Right renal pelvis (tissue), 4 donors: ENCODE results near the gene ASNS. TPM values are rescaled to one million over a fixed set of nuclear protein-coding genes. Genes with fewer than 3 reads are reported as not detected.
"Not testable (repeated sequence)": the region's sequence is repeated elsewhere in the genome, so short reads cannot be mapped to it uniquely, and the experiment has no call there.

Experiments
- DNase-seq, 4 donors: peaks; one replicate each; pipeline ENCODE4 v3.0.0-alpha.2; 2013; ENCODE audit warnings: low read depth in 4 of 4, low spot score in 3 of 4, missing footprints in 1 of 4
- polyA plus RNA-seq, 4 donors: library from polyadenylated mRNA; unstranded; fragments of 120-200 nt; gene quantifications; one replicate each; pipeline ENCODE4 v1.2.1, GENCODE V29; 2013; ENCODE audit not compliant: insufficient read length in 4 of 4

Gene ASNS
- 10 to 100 TPM; 24.7 to 34.5 (median 28.9) TPM for polyA plus RNA-seq

DNA sequence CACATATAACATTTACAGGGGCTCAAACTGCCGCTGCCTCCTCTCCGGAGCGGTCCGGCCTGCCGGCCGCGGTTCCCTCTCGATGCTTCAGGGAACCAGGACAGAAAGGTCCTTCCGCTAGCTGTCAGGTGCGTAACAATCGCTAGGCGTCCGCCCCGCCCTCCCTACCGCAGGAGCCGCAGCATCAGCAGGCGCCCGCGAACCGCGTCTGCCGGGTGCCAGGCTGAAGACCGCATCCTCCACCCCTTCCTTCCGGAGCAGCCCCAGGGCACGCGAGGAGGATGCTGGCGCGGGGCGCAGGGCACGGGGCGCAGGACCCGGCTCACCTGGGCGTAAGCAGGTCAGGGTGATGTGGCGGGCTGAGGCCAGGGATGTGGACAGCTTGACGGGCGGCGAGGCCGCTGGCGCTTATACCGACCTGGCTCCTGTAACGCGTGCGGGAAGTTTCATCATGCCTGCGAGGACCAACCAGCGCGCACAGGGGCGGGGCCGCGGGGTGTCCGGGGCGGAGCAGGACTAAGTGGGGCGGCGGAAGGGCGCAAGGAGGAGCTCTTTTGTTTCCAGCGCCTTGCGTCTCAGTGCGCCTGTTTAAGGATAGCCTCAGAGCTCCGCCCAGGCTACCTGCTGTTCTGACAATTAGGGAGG lies at the start of gene ASNS:
TSS of gene ASNS (minus strand) at position 384 of the 645 bp plus-strand sequence. CDS start 3,252 bp downstream, outside the sequence.
- peak; percentile 74 to 80 (median 77) for DNase-seq

- not testable (repeated sequence) for DNase-seq
Measured at GRCh38 chr7:97921254-97921653, 49.0 kb upstream of the ASNS start.

DNA sequence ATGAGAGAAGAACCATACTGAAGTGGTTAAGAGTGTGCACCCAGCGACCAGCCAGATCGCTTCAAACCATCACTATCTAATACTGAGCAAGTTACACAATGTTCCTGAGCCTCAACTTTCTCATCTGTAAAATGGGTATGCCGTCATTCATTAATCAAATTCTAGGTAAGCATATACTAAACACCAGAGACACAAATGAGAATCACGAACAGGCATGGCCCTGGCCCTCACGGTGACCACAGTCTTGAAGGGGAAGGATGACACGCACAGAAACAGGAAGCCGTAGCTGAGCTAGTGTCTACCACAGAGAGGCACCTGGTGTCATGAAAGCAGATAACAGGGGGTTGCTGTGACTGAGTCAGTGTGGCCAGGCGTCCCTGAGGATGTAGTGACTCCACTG lies 43.1 kb upstream of the ASNS start:
- DNase-seq = not testable (repeated sequence)

DNA sequence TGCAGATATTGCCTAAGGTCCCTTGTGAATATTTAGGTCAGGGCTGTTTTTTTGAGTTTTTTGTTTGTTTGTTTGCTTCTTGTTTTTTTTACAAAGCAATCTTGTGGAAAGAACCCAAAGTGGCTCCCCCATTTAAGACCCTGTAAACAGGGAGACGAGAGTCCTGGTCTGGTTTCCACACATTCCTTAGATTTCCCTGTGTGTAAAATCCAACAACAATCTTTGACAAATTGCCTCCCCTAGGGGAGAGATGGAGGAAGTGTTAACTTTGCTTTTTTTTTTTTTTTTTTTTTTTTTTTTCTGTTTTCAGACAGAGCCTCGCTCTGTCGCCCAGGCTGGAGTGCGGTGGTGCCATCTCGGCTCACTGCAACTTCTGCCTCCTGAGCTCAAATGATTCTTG lies 40.1 kb upstream of the ASNS start:
- not testable (repeated sequence) for DNase-seq

DNA sequence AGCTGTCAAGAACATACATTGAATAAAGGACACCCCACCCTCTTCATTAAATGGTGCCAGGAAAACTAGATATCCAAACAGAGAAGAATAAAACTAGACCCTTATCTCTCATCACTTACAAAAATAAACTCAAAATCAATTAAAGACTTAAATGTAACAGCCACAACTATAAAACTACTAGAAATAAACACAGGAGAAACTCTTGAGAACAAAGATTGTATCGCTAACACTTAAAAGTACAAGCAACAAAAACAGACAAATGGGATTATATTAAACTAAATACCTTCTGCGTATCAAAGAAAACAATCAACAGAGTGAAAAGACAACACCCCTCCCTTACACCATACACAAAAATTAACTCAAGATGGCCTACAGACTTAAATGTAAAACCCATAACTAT lies 24.7 kb upstream of the ASNS start:
- DNase-seq = not testable (repeated sequence)

- DNase-seq = not testable (repeated sequence)
Measured at GRCh38 chr7:97891721-97892120, 19.5 kb upstream of the ASNS start.

- DNase-seq = not testable (repeated sequence)
Measured at GRCh38 chr7:97879527-97879926, 7.3 kb upstream of the ASNS start.

DNA sequence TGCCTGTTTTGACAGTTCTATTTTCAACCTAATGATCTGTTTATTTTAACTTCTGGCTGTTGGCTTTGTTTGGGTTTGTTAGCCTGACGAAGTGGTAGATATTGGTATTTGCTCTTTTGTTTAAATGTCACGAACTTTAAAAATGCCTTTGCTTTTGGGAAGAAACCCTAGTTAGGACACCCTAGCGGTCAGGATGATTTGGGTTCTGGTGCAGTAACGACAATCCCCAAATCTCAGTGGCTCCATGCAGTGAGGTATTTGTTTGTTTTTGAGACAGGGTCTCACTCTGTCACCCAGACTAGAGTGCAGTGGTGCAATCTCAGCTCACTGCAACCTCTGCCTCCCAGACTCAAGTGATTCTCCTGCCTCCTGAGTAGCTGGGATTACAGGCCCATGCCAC lies 2.7 kb upstream of the ASNS start:
- DNase-seq = not testable (repeated sequence)

DNA sequence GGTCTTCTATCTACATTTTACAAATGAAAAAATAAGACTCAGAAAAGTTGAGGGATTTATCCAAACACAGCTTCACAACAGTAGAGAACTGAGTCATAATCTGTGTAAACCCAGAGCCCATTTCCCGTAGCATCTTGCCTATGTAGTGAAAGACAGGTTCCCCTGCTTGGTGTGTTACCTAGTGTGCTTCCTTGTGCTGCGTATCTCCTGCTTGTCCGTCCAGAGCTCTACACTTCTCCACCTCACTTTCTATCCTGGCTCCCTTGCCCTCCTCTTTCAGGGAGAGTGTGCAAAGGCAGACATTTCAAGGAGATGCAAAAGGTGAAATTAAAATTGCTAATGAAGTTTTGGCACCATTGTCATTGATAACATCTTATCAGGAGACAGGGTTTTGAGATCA lies 1.4 kb upstream of the ASNS start:
- DNase-seq = no peak

DNA sequence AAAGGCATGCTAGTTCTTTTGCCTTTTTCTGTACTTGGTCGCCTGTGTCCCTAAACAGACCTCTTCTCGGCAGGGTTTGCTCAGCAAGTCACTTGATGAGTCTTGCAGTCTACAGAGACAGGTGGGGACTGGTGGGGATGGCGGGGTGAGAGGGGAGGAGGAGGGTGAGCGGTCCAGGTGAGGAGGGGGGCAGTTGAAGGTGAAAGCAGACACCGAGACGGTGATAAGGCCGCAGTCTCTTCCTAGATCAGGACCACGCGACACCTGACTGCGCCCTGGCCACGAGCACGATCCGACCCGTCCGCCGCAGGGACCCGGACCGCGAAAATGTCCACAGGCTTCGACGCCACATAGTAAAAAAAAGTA lies 566 bp downstream of the ASNS start:
- no peak for DNase-seq

GRCh38 chr7:97868788-97869187 lies 3.4 kb downstream of the ASNS start:
- no peak for DNase-seq

GRCh38 chr7:97868314-97868713 lies 3.9 kb downstream of the ASNS start:
- DNase-seq = no peak

DNA sequence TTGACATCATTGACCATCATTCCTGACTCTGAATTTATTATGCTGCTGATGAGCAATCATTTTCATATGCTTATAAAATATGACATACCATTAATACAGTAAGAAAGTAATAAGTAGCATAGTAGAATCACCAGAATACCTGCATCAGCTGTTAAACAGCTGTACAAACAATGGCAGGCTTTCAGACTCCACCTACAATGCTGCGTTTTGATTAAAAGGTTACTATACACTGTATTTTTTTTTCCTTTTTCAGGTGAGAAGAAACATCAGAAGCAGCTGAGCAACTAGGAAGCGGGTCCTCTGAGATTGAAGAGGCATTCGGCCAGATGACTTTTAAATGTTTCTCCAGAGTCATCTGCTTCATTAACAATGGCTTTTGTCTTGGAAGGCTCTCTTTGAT lies 7.1 kb downstream of the ASNS start:
- DNase-seq = no peak

DNA sequence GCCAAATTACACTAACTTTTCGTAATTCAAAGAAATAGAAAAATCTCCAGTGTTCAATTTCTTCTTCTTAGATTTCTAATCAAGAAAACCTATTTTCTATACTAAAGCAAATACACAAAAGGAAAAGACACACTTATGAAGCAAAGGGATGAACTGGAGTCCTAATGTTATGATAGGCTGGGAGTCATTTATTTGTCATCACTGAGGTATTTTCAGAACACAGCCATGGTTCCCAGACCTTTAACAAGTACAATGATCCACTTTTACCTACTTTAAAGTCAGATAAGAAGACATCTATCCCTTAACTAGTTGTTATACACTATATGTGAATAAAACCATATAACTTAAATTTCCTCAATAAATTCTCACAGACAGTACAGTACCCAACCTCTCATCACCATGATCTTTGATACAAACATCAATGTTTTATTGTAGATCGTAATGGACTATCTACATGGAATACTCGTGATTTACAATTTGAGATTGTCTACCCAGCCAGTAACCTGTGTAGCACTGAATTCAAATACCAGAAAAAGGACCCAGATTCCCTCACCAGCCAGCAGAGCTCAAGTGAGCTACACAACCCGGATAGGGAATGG lies 12.5 kb downstream of the ASNS start:
- DNase-seq = no peak

- DNase-seq = no peak
Measured at GRCh38 chr7:97858221-97858620, 14.0 kb downstream of the ASNS start.

- DNase-seq = no peak
Measured at GRCh38 chr7:97857544-97857943, 14.7 kb downstream of the ASNS start.

DNA sequence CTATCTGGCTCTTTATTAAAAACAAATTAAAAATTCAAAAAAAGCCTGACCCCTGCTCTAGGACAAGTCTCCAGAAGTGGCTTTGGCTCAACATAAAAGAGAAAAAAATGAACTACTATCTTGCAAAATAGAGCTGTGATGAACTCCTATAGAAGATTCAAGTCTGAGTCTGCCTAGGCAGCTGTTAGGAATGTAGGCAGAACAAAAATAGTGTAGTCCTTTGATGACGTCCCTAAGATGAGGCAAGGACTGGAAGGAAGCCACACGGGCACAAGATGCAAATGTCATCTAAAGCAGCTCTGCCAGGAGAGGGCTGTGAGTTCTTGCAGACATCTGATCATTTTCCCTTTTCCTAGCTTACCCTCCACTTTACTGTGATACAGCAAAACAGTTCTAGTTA lies 20.5 kb downstream of the ASNS start:
- no peak for DNase-seq

- not testable (repeated sequence) for DNase-seq
Measured at GRCh38 chr7:97850262-97851031, 21.8 kb downstream of the ASNS start.

DNA sequence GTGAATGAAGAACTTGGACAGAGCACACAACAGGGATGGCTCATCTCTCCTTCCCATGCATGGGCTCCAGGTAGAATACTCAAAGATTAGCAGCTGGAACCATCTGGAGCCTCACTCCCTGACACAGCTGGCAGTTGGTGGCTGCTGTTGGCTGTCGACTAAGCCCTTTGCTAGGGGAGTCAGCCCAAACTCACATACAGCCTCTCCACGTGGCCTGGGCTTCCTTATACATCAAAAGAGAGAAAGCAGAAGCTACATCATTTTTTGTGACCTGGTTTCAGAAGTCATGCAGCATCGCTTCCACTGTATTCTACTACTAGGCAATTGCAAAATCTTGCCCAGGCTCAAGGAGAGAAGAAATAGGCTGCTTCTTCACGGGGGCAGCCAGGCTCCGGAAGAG lies 24.4 kb downstream of the ASNS start:
- DNase-seq = no peak

- DNase-seq = no peak
Measured at GRCh38 chr7:97846945-97847344, 25.3 kb downstream of the ASNS start.

GRCh38 chr7:97845622-97846203 lies 26.5 kb downstream of the ASNS start:
- DNase-seq = peak in 2 of 4 donors; percentile 3 to 8
